HTERT RPE-1 (cell line): Measurements from ENCODE around the gene PYGL.
"Not testable (repeated sequence)": the region's sequence is repeated elsewhere in the genome, so short reads cannot be mapped to it uniquely, and the experiment has no call there.

ENCODE experiments used
- in situ Hi-C: fragments of 300-500 bp; cut with MboI; formaldehyde crosslinking; loops from 4 replicates; pipeline ENCODE4 v1.14.3; 2020; ENCODE audit warnings: low sequenced_read_pairs

PYGL gene

DNA sequence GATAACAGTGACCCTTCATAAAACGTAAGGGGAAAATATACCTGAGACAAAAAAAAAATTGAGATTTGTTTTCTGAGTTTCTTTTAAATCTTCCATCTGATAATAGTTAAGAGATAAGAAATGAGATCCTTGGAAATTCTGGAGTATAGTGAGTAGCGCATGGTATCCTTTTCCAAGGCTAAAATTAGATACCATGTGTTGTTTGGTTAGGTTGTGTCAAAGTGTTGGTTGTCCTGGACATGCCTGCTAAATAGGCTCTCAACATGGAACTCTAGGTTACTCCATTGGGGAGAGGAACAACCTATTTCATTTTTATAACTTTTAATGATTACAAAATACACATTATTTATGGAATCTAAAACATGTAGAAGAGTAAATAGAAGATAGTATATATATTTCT is 14.8 kb downstream of the PYGL start:
- in situ Hi-C loops: no loop called here

DNA sequence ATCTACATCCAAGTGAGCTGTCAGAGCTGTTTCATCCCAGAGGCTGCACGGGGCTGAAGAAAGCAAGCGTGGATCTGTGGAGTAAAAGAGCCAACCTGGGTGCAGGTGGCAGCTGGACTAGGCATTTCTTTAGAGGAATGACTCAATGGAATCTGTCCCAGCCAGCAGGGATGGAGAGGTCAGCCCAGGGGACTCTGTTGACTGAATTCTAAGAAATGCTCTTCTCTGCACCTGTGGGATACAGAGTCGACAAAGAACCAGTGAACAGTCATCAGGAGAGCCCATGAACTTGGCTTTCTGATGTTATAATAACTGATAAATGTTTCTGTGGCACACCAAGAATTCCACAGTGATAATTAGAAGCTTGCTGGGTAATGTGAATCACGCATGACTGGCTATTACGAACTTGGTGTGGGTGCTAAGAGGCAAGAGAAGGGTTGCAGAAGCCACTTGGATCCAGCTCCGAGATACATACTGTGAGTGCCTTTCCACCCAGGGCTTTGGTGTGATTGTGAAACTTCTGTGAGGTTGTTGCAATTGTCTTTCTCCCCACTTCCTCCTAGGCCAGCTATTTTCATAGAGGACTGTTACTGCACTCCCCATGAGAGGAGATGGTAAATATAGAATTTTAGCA is 16.2 kb downstream of the PYGL start:
- in situ Hi-C loops: no loop called here

DNA sequence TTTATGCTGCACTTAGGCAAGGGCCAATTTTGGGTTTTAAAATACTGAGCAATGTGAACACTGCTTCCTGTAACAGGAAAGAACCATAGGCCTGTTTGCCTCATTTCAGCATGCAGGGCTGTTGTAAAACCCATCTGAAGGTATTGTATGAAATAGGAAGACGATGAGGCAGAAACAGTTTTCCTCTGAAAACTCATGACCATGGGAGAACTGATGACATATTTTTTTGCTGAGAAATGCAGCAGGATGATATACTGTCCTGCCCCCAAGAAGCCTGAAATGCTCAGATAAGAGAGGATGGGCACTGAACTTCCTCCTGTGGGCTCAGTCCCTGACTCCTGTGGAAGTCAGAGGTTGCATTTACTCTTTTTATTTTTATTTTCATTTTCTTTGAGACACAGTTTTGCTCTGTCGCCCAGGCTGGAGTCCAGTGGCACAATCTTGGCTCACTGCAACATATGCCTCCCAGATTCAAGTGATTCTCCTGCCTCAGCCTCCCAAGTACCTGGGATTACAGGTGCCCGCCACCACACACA is 17.4 kb downstream of the PYGL start:
- in situ Hi-C loops: no loop called here

DNA sequence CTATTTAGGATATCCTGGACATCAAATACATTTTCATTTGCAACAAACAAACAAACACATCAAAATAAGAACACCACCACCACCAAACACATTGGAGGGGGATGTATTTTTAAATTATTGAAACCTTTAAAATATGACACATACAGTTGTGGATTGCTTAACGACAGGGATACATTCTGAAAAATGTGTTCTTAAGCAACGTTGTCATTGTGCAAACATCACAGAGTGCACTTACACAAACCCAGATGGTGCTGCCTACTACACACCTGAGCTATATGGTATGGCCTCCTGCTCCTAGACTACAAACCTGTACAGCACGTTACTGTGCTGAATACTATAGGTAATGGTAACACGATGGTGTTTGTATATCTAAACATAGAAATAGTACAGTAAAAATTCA is 19.4 kb downstream of the PYGL start:
- in situ Hi-C loops: no loop called here

DNA sequence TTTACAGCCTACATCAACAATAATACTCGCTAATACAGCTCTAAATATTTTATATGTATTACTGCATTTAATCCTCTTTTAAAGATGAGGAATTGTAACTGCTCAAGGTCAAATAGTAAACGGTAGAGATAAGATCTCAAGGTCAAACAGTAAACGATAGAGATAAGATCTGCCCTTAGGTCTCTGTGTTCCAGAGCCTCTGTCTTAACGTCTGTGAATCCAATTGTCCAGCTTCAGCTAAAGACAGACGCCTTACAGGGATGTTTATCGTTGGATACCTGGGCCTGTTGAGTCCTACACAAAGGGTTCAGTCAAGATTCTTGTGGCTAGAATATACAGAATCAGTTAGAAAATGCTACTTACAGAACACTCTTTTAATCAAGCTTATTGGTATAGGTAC is 20.0 kb downstream of the PYGL start:
- in situ Hi-C loops: no loop called here

DNA sequence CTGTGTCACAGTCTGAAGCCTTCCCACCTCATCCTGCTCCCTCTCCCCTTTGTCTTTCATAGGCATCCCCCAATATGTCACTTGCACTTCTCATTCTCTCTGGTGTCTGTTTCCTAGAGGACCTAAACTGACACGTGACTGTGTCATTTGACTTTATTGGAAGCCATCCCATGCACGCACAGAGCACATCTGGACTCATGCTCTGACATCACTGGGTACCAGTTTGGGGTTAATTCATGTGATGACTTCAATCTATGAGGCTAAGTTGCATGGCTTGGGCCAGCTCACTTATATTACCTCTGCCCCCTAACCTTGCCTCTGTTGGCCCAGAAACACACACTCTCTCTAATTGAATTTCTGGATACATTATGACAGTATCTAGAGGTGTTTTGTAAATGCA is 21.5 kb downstream of the PYGL start:
- in situ Hi-C loops: no loop called here

DNA sequence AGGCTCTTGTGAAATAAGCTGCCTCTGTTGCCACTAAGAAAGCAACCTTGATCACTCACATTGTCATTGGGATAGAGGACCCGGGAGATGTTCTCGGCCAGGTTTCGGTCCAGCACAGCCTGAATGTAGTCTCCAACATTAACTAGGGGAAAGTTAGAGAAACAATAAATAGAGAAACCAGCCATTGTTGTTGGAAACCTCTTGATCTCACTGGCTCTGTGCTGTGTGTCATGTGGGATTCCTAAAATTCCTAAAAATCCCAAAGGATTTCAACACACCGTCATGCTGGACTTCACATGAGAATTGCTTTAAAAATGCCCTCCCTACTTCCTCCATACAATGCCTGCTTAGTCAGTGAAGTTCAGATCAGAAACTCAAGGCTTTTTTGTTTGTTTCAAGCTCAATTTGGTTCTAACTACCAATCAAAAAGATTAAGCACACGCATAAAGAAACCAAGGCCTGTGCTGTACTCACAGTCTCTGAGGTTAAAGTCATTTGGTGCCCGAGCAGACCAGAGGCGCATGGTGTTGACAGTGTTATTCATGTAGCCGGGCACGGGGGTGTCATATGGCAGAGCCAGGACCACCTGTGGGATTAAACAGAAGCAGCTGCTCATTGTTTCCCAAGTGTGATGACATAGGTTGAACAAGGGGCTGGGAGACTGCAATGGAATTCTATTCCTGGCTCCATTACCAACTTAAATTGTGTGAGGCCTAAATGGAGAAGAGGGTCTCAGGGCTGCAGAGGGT is 23.6 kb downstream of the PYGL start:
- in situ Hi-C loops: no loop called here

DNA sequence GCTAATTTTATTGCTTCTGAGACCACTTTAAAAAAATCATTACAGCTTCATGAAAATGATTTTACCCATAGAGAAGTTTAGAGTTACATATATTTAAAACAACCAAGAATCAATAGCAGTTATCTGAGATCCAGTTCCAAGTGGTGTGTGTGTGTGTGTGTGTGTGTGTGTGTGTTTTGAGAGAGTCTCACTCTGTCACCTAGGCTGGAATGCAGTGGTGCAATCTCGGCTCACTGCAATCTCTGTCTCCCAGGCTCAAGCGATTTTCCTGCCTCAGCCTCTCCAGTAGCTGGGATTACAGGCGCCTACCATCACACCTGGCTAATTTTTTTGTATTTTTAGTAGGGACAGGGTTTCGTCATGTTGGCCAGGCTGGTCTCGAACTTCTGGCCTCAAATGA is 24.8 kb downstream of the PYGL start:
- in situ Hi-C loops: not testable (repeated sequence)

DNA sequence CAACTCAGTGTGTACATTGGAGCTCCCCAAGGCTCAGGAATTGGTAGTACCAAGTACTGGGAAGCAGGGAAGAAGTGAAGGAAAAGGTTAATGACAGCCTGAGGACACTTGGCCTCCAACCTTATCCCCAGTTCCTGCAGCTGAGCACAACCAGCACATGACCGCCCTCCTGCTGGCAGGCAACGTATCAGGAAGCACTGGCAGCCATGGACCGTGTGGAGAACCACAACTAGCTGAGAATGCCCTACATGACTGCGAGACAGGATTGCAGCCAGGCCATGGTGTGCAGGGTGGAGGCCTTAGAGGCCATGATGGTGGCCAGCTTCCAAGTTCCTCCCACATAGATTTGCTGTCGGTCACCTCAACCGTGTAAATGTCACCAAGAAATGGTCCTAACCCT is 26.8 kb downstream of the PYGL start:
- in situ Hi-C loops: no loop called here

DNA sequence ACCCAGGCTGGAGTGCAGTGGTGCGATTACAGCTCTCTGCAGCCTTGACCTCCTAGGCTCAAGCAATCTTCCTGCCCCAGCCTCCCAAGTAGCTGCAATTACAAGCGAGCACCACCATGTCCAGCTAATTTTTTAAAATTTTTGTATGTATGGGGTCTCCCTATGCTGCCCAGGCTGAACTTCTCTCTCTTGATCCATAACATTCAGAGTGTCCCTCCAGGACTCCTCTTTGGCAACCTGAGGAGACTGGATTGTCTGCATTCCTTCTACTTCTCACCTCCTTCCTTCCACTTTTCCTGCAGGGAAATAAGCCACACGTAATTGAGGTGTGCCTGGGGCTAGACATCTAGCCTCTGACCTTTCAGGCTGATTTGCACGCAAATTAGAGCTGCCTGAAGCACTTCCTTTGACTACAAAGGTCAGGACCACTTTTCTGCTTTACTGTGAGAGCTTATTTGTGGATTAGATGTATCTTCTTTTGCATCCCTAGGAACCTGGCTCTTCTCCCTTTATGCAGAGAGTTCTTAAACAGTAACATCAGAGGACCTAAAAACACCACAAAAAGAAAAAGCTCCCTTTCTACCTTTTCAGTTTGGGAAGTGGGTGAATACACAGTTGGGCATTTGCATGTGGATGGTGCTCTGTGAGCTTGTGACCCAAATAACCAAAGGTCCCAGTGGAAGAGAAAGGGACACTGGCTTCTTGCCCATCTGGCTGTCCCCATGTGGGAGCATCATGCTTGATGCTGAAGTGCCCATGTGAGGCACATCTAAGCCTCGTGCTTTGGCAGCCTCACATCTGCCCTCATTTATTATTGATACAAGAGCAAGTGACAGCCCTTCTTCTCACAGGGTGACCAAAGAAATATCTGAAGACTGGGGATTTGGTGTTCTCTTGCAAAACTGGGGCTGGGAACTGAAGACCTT is 33.5 kb downstream of the PYGL start:
- in situ Hi-C loops: no loop called here

DNA sequence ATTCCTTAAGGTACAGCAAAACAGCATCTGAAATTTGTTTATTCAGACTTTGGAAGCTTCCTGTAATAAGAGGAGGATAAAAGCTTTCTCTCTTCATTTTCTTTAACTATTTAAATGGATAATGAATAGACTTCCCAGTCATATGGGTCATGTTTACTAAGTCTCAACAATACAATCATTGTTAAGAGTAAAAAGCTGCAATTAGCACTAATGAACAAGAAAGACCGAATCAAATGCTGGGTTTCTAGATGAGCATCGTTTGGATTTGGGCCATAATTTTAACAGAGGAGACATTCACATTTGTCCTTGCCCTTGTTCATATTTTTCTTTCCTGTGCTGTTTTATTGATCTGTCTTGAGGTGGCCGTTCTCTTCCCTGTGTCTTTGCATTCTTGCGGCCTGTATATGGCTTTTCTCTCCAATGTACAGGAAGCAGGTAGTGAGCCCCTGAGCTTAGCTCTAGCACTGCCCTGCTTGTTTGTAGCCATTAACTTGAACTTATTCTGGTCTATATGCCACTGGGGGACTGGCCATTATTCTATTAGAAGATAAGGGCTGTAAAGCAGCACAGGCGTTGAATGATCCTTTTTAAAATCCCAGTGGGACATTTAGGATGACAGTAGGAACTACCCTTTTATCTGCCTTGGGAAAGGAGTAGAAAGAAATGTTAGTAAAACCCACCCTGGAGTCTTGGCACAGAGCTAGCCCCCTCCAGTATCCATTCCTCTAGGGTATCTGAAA is 37.8 kb downstream of the PYGL start:
- in situ Hi-C loops: no loop called here

DNA sequence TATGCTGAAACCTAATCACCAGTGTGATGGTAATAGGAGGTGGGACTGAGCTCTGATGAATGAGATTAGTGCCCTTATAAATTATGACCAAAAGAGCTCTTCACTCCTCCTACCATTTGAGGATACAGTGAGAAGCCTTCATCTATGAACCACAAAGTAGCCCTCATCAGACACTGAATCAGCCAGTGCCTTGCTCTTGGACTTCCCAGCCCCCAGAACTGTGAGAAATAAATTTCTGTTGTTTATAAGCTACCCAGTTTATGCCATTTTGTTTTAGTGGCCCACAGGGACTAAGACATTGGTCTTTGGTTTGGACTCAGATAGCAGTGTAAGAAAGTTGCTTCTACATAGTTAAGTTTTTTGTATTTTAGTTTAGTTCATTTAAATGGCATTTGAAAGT is 39.6 kb downstream of the PYGL start:
- in situ Hi-C loops: no loop called here

DNA sequence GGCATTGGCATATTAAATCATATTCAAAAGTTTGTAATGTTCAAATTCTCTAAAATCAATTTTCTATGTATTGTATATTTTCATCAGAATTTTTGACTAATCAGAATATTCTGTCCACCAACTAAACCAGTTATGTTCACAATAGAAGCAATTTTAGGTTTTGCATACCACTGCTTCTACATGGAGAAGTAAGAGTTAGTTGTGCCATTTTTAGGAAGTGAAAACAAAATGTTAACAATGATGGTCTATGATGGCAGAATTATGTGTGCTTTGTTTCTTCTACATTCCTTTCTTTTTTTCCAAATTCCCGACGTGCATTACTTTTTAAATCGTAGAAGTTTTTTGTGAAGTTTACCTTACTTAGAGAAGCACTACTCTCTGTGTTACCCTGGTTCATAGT is 42.9 kb downstream of the PYGL start:
- in situ Hi-C loops: no loop called here

DNA sequence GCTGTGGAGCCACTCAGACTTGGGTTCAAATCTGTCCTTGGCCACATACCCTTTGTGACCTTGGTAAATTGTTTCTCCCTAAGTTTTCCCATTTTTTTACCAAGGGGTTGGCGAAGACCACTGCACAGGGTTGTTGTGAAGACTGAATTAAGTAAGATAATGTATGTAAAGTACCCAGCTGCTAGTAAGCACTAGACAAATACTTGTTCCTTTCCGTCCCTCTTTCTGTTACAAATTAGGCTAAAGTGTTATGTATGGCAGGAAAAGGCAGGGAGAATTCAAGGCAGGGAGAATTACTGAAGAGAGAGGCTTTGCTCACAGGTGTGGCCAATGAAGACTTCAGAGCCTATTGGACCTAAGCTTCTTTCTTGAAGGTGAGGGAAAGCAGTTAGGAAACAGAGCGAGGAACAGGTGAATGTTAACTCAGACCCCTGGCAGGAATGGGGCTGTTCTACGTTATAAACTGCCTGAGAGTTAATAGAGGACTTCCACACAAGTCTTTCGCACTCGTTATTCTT is 46.6 kb downstream of the PYGL start:
- in situ Hi-C loops: no loop called here

DNA sequence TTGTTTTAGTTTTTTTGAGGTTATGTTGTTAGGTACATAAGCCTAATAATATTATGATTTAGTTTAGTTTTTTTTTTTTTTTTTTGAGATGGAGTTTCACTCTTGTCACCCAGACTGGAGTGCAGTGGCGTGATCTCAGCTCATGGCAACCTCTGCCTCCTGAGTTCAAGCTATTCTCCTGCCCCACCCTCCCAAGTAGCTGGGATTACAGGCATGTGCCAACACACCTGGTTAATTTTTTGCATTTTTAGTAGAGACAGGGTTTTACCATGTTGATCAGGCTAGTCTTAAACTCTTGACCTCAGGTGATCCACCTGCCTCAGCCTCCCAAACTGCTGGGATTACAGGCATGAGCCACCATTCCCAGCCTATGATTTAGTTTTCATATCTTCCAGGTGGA is 47.3 kb downstream of the PYGL start:
- in situ Hi-C loops: not testable (repeated sequence)

DNA sequence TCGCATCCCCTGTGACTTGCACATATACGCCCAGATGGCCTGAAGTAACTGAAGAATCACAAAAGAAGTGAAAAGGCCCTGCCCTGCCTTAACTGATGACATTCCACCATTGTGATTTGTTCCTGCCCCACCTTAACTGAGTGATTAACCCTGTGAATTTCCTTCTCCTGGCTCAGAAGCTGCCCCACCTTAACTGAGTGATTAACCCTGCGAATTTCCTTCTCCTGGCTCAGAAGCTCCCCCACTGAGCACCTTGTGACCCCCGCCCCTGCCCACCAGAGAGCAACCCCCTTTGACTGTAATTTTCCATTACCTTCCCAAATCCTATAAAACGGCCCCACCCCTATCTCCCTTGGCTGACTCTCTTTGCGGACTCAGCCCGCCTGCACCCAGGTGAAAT is 47.9 kb downstream of the PYGL start:
- in situ Hi-C loops: not testable (repeated sequence)

DNA sequence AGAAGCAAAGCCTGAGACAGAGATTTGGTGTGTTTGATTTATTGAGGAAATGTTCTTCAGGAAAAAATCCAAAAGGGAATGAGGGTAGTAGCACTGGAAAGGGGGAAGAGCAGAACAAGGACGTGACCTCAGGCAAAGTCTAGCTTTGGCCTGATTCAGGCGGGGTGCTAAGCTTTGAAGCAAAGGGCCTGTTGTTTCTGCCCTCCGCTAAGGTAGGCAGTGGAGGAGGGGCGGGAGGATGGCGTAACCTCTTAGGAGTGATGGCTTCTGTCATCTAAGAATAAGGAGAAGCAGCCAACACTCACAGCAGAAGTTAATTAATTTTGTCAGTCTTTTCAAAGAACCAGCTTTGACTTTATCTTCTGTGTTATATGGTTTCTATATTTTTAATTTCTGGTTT is 52.0 kb downstream of the PYGL start:
- in situ Hi-C loops: no loop called here

DNA sequence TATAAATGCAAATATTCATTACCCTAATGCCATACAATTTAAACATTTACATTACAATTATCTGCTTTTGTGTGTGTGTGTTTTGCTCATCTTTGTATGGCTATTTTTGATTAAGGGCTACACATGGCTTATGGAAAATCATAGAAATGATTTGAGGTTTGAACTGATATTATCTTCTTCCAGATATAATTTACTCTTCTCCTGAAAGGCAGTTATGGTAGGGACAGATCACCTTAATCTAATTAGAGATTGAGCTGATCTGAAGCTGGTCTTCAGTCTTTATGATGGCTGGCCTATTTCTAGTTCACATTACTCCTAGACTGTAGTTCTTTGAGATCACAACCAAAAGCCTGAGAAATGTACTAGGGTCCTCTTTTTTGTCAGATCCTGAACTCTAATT is 56.8 kb downstream of the PYGL start:
- in situ Hi-C loops: no loop called here

DNA sequence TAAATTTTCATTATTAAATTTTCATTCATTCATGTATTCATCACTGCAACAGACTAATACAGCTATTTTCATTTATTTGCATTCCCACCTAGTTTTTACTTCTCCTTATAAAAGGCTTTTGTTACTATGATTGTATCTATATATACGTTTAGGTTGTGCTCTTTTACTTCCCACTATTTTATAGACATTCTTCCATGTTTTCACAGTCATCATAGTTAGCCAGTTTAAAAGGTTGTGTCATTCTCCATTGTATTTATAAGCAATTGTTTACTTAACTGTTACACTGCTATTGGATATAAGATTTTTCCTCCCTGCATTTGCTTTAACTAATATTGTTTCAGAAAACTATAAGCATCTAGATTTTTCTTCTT is 60.5 kb downstream of the PYGL start:
- in situ Hi-C loops: no loop called here

DNA sequence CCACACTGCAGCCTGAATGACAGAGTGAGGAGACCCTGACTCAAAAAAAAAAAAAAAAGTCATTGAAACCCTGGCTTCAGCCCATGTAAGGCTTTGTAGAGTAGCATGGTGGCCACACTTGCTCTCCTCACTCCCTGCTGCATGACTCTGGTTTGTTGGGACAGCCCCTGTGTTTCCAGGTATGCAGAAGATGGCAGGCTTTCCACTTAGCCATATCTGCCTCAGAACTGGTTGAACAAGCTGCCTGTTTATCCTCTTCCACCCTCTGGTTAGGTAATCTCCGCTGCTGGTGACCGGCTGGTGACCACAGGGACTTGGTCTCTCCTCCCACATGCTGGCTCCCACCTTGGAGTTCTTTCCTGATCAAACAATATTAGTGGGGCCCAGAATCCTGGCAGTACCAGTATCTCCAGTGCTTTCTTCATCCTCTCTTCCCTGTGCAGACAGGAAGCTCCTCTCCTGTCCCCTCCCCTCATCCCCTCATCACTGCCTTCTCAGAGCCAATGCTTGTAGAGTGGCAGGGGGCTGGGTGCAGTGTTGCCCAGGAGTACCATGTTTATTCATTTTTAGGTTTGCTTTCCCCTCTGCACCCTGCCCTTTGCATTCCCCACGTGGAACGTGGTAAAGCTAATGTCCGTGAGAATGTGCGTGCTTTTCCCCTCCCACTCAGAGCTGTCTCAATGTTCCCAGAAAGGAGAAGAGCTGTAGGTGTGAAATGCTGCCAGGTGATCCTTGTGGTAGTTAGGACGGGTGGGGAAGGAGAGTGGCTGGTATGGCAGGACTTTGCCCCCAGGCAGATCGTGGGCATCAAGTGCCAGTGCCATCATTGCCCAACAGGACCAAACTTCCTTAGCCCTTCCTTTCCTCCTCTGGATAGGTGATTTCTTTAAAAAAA is 61.1 kb downstream of the PYGL start:
- in situ Hi-C loops: no loop called here
